Measurements from ENCODE around the gene VPS4A.
"Not testable (repeated sequence)": the region's sequence is repeated elsewhere in the genome, so short reads cannot be mapped to it uniquely, and the experiment has no call there.

The VPS4A gene

GRCh38 chr16:69310653-69311532 lies at the start of gene VPS4A:
TSS of gene VPS4A (plus strand) at chr16:69311350. CDS start at chr16:69311512, 162 bp downstream.
- no peak for TF ChIP-seq GATA1 (IDR thresholded peaks at IDR 0.05; ENCODE audit: low read depth, low read length)
- TF ChIP-seq POLR2A (IDR thresholded peaks at IDR 0.05; ENCODE audit: low read length): peak; percentile 77
- DNase-seq: peak; percentile 97 to 99

GRCh38 chr16:69266334-69267063 lies 44.7 kb upstream of the VPS4A start:
- no peak for DNase-seq
- TF ChIP-seq GATA1 (IDR thresholded peaks at IDR 0.05; ENCODE audit: low read depth, low read length) (no peak), POLR2A (IDR thresholded peaks at IDR 0.05; ENCODE audit: low read length) (no peak)

GRCh38 chr16:69267633-69268032 lies 43.5 kb upstream of the VPS4A start:
- TF ChIP-seq GATA1 (IDR thresholded peaks at IDR 0.05; ENCODE audit: low read depth, low read length) (no peak), POLR2A (IDR thresholded peaks at IDR 0.05; ENCODE audit: low read length) (no peak)
- peak; percentile 26 to 45 for DNase-seq

- no peak for DNase-seq
These were observed 40.8 kb upstream of the VPS4A start for GRCh38 chr16:69270395-69270794.

DNA sequence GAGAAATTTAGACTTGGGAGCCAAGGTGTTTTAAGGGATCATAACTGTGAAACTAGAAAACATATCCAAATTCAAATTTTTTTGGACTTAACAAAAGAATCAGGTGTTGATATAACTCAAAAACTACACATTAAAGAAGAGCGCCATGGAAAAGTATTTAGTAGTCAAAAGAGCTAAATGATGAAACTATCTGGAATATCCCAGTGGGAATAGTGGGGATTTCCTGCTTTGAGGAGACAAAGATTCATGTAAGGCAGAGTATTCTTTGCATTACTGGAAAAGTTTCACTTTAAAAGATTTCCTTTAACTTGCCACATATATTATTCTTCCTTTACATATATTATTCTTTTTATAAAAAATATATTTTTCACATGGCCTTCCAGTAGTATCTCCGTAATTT lies 40.3 kb upstream of the VPS4A start:
- DNase-seq: no peak
- TF ChIP-seq GATA1 (IDR thresholded peaks at IDR 0.05; ENCODE audit: low read depth, low read length) (no peak), POLR2A (IDR thresholded peaks at IDR 0.05; ENCODE audit: low read length) (no peak)

More at GRCh38 chr16:69270395-69270794, 40.8 kb upstream of the VPS4A start:
- no peak for TF ChIP-seq POLR2A (IDR thresholded peaks at IDR 0.05; ENCODE audit: low read length)
- no peak for TF ChIP-seq GATA1 (IDR thresholded peaks at IDR 0.05; ENCODE audit: low read depth, low read length)

GRCh38 chr16:69273009-69273408 lies 38.1 kb upstream of the VPS4A start:
- TF ChIP-seq GATA1 (IDR thresholded peaks at IDR 0.05; ENCODE audit: low read depth, low read length): no peak
- no peak for TF ChIP-seq POLR2A (IDR thresholded peaks at IDR 0.05; ENCODE audit: low read length)
- no peak for DNase-seq

DNA sequence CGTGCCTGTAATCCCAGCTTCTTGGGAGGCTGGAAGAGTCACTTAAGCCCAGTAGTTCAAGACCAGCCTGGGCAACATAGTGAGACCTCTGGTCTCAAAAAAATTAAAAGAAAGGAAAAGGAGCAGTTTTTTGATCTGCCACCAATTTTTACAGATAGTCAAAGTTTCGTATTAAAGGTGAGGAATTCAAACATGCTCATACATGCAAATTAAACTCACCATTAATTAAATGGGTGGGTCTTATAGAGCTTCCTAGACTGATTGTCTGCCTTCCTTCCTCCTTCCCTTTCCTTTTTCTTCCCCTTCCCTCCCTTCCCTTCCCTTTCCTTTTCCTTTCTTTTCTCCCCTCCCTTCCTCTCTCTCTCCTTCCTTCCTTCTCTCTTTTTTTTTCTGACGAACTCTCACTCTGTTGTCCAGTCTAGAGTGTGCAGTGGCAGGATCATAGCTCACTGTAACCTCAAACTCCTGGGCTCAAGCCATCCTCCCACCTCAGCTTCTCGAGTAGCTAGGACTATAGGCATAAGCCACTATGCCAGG lies 36.4 kb upstream of the VPS4A start:
- no peak for DNase-seq
- TF ChIP-seq POLR2A (IDR thresholded peaks at IDR 0.05; ENCODE audit: low read length) (no peak), GATA1 (IDR thresholded peaks at IDR 0.05; ENCODE audit: low read depth, low read length) (no peak)

- TF ChIP-seq GATA1 (IDR thresholded peaks at IDR 0.05; ENCODE audit: low read depth, low read length) (no peak), POLR2A (IDR thresholded peaks at IDR 0.05; ENCODE audit: low read length) (no peak)
- no peak for DNase-seq
These were observed 34.7 kb upstream of the VPS4A start for GRCh38 chr16:69276148-69277115.

DNA sequence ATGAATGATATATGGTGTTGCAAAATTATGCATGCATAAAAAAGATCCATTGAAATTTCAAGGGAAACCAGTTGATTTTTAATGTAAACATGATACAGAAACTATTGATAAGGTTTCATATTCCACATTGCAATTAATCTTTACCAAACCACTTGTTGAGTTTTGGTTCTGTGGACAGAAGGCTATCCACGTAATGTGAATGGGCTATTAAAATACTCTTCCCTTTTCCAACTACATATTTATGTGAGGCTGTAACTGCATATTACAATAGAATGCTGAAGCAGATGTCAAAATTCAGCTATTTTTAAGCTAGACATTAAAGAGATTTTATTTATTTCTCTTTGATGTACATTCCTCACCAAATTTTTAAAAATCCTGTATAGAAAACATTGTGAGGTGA lies 33.7 kb upstream of the VPS4A start:
- no peak for DNase-seq
- TF ChIP-seq GATA1 (IDR thresholded peaks at IDR 0.05; ENCODE audit: low read depth, low read length): no peak
- no peak for TF ChIP-seq POLR2A (IDR thresholded peaks at IDR 0.05; ENCODE audit: low read length)

- DNase-seq: no peak
- TF ChIP-seq POLR2A (IDR thresholded peaks at IDR 0.05; ENCODE audit: low read length): no peak
- no peak for TF ChIP-seq GATA1 (IDR thresholded peaks at IDR 0.05; ENCODE audit: low read depth, low read length)
These were observed 27.3 kb upstream of the VPS4A start for GRCh38 chr16:69283851-69284250.

GRCh38 chr16:69285240-69285639 lies 25.9 kb upstream of the VPS4A start:
- TF ChIP-seq GATA1 (IDR thresholded peaks at IDR 0.05; ENCODE audit: low read depth, low read length) (no peak), POLR2A (IDR thresholded peaks at IDR 0.05; ENCODE audit: low read length) (no peak)
- no peak for DNase-seq

DNA sequence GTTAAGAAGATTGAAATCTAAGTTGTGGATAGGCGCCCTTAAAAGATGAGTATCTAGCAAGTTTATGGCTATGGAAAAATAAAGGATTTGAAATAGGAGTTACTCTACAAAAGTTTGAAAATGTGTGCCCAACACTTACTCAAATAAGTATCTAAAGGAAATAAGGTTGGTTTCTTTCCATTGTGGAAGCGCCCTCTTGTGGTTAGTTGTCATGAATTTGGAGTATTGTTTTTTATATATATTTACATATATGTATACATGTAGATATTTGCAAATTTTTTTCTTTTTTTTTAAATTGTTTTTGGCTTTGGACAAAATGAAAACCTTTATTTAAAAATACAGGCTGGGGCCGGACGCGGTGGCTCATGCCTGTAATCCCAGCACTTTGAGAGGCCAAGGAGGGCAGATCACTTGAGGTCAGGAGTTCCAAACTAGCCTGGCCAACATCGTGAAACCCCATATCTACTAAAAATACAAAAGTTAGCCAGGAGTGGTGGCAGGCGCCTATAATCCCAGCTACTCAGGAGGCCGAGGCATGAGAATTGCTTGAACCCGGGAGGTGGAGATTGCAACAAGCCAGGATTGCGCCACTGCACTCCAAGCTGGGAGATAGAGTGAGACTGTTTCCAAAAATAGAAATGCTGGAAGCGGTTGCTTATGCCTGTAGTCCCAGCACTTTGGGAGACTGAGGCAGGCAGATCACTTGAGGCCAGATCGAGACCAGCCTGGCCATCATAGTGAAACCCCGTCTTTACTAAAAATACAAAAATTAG lies 24.0 kb upstream of the VPS4A start:
- DNase-seq: peak; percentile 62 to 82
- TF ChIP-seq POLR2A (IDR thresholded peaks at IDR 0.05; ENCODE audit: low read length): no peak
- no peak for TF ChIP-seq GATA1 (IDR thresholded peaks at IDR 0.05; ENCODE audit: low read depth, low read length)

DNA sequence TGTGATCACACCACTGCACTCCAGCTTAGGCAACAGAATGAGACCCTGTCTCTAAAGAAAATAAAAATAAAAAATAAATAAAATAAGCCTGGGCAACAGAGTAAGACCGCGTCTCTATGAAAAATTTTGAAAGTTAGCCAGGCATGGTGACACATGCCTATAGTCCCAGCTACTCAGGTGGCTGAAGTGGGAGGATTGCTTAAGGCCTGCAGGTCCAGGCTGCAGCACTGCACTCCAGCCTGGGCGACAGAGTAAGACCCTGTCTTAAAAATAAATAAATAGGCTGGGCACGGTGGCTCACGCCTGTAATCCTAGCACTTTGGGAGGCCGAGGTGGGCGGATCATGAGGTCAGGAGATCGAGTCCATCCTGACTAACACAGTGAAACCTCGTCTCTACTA lies 19.5 kb upstream of the VPS4A start:
- DNase-seq: not testable (repeated sequence)
